Spleen (tissue), 11 donors: ENCODE results near the gene DUOX1. TPM values are rescaled to one million over a fixed set of nuclear protein-coding genes. Genes with fewer than 3 reads are reported as not detected.

Experiments
- DNase-seq: peaks from one replicate; pipeline ENCODE4 v3.0.0-alpha.2; 2020
- H3K27ac ChIP-seq, 8 donors: fragments of 200-600 bp; sonication (generic) in 7 of 8; 1 replicate in 4 of 8; 2 replicates in 4 of 8; pipeline versions ENCODE4 v1.5.0 to v1.8.0; 2016 to 2021; ENCODE audit warnings: inconsistent platforms in 4 of 8, mild to moderate bottlenecking in 4 of 8, moderate library complexity in 1 of 8
- H3K27me3 ChIP-seq, 7 donors: fragments of 200-600 bp; sonication (generic) in 6 of 7; replicated peaks in 1 of 7; 1 replicate in 4 of 7; 2 replicates in 3 of 7; pipeline versions ENCODE4 v1.5.0 to v1.8.0; 2016 to 2021; ENCODE audit warnings: inconsistent platforms in 3 of 7, mild to moderate bottlenecking in 1 of 7
- H3K36me3 ChIP-seq, 6 donors: fragments of 200-600 bp; sonication (generic) in 5 of 6; 1 replicate in 4 of 6; 2 replicates in 2 of 6; pipeline versions ENCODE4 v1.5.0 to v1.8.0; 2016 to 2021; ENCODE audit warnings: inconsistent platforms in 2 of 6
- H3K4me1 ChIP-seq, 6 donors: fragments of 200-600 bp; sonication (generic) in 5 of 6; 1 replicate in 3 of 6; 2 replicates in 3 of 6; pipeline versions ENCODE4 v1.5.0 to v1.8.0; 2016 to 2021; ENCODE audit warnings: inconsistent platforms in 3 of 6
- H3K4me3 ChIP-seq, 8 donors: fragments of 200-600 bp; sonication (generic) in 7 of 8; 1 replicate in 4 of 8; 2 replicates in 4 of 8; pipeline versions ENCODE4 v1.5.0 to v1.8.0; 2016 to 2021; ENCODE audit warnings: inconsistent platforms in 4 of 8, mild to moderate bottlenecking in 4 of 8, moderate library complexity in 2 of 8
- H3K9me3 ChIP-seq, 8 donors: fragments of 200-600 bp; sonication (generic) in 7 of 8; 1 replicate in 4 of 8; 2 replicates in 4 of 8; pipeline versions ENCODE4 v1.5.0 to v1.8.0; 2016 to 2021; ENCODE audit warnings: inconsistent platforms in 4 of 8
- POLR2A ChIP-seq, 3 donors: fragments of 450-650 bp; IDR thresholded peaks; one replicate each; pipeline ENCODE4 v1.5.1; 2017; ENCODE audit warnings: antibody characterized with exemption in 3 of 3, mild to moderate bottlenecking in 1 of 3
- POLR2AphosphoS5 ChIP-seq, 3 donors: sonication (generic); formaldehyde crosslinking; IDR thresholded peaks; one replicate each; pipeline ENCODE4 v1.5.1; 2017; ENCODE audit warnings: antibody characterized with exemption in 3 of 3
- WGBS, 5 donors: extraction: QIAGEN DNeasy Blood & Tissue Kit in 3 of 5; methylation state at CpG; one replicate each; pipeline versions ENCODE4 v1.1.5 to v1.1.7; 2013 to 2018; 5-methylcytosine and 5-hydroxymethylcytosine counted together
- intact Hi-C: fragments of 100-400 bp; cut with DNase I; formaldehyde crosslinking; loops from one replicate; pipeline ENCODE4 v1.15.0; 2023; ENCODE audit warnings: low total_unique reads
- polyA plus RNA-seq, 3 donors: library from polyadenylated mRNA; stranded (reverse); fragments of 200-250 nt; gene quantifications; one replicate each; pipeline ENCODE4 v1.2.1, GENCODE V29; 2013
- total RNA-seq, 7 donors: library from RNA; depleted of rRNA in 3 of 7; stranded (reverse); fragments of >200 nt in 3 of 7; fragmentation: NEBNext Ultra II Directional in 4 of 7; extraction: Animal tissue kit (Norgen Biotek cat#: 25700) in 4 of 7; gene quantifications; one replicate each; pipeline versions ENCODE4 v1.1.0 to v1.2.1, GENCODE V29; 2016 to 2021
- TF ChIP-seq, protein P1 (sequence below), 11 experiments: fragments of 200-600 bp in 7 of 11; fragments of 450-650 bp in 4 of 11; sonication (generic) in 4 of 11; IDR thresholded peaks in 8 of 11; conservative IDR thresholded peaks in 3 of 11; 1 replicate in 7 of 11; 2 replicates in 4 of 11; pipeline versions ENCODE4 v1.4.0 to v1.8.0; 2016 to 2021; ENCODE audit warnings: antibody characterized with exemption in 11 of 11, inconsistent platforms in 4 of 11, mild to moderate bottlenecking in 1 of 11
- donor health status: healthy with polysubstance abuse.
- donor health status: DM: no; HTN: no; CAD: no; lungs with moderate emphysema.
- donor health status: DM: no; HTN: no; CAD: no.
- donor health status: Bipolar disorder and iron deficiency.
- donor health status: healthy.
- donor health status: DM: no; HTN: no; CAD: no.
- donor health status: DM: yes; HTN: yes; CAD: no.

The DUOX1 gene
- total and polyA plus RNA-seq, 10 donors = 0.04 to 0.28 (median 0.09) TPM; not detected in 5

- 72 to 82% (median 79%) methylated on average over 15 of the region's 15 CpGs for WGBS, 5 donors
- Histone ChIP-seq H3K9me3 (no peaks in the 10 kb centered on the region), H3K4me3 (no peak overlapping the region), H3K36me3 (no peaks in the 10 kb centered on the region), H3K27me3 (peaks cover 0 to 54% (median 23%) of the 10 kb centered on the region in 7 donors), H3K4me1 (no peaks in the 10 kb centered on the region), H3K27ac (no peak overlapping the region)
- peak; percentile 40 for DNase-seq
- TF ChIP-seq POLR2AphosphoS5 (IDR thresholded peaks at IDR 0.05) (no peak), POLR2A (IDR thresholded peaks at IDR 0.05) (no peak)
- TF ChIP-seq, protein P1, sequence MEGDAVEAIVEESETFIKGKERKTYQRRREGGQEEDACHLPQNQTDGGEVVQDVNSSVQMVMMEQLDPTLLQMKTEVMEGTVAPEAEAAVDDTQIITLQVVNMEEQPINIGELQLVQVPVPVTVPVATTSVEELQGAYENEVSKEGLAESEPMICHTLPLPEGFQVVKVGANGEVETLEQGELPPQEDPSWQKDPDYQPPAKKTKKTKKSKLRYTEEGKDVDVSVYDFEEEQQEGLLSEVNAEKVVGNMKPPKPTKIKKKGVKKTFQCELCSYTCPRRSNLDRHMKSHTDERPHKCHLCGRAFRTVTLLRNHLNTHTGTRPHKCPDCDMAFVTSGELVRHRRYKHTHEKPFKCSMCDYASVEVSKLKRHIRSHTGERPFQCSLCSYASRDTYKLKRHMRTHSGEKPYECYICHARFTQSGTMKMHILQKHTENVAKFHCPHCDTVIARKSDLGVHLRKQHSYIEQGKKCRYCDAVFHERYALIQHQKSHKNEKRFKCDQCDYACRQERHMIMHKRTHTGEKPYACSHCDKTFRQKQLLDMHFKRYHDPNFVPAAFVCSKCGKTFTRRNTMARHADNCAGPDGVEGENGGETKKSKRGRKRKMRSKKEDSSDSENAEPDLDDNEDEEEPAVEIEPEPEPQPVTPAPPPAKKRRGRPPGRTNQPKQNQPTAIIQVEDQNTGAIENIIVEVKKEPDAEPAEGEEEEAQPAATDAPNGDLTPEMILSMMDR (IDR thresholded peaks at IDR 0.05 in 8 of 11, conservative IDR thresholded peaks at IDR 0.05 in 3 of 11) = no peak
- intact Hi-C loops = no loop called here
Observed at GRCh38 chr15:45106002-45106790, 23.6 kb upstream of the DUOX1 start.

GRCh38 chr15:45107941-45108630 lies 21.7 kb upstream of the DUOX1 start:
- Histone ChIP-seq H3K36me3 (no peaks in the 10 kb centered on the region), H3K27me3 (peaks cover 12 to 73% (median 42%) of the 10 kb centered on the region in 7 donors), H3K9me3 (no peaks in the 10 kb centered on the region), H3K4me1 (peaks cover 7 to 19% (median 15%) of the 10 kb centered on the region in 6 donors), H3K27ac (no peak overlapping the region), H3K4me3 (no peak overlapping the region)
- no peak for DNase-seq
- 84 to 94% (median 89%) methylated on average over 7 to 10 of the region's 10 CpGs for WGBS, 5 donors
- intact Hi-C loops = no loop called here
- TF ChIP-seq, protein P1 (IDR thresholded peaks at IDR 0.05 in 8 of 11, conservative IDR thresholded peaks at IDR 0.05 in 3 of 11) = no peak
- TF ChIP-seq POLR2A (IDR thresholded peaks at IDR 0.05) = no peak

GRCh38 chr15:45110256-45110820 lies 19.5 kb upstream of the DUOX1 start:
- Histone ChIP-seq H3K27me3 (peaks cover 16 to 95% (median 64%) of the 10 kb centered on the region in 7 donors), H3K27ac (no peak overlapping the region), H3K9me3 (no peaks in the 10 kb centered on the region), H3K36me3 (no peaks in the 10 kb centered on the region), H3K4me1 (peaks cover 14 to 37% (median 31%) of the 10 kb centered on the region in 6 donors), H3K4me3 (no peak overlapping the region)
- 33 to 42% (median 36%) methylated on average over 11 of the region's 11 CpGs for WGBS, 5 donors
- DNase-seq = no peak
- intact Hi-C loops = no loop called here
- TF ChIP-seq, protein P1 (IDR thresholded peaks at IDR 0.05 in 8 of 11, conservative IDR thresholded peaks at IDR 0.05 in 3 of 11) = no peak
- no peak for TF ChIP-seq POLR2AphosphoS5 (IDR thresholded peaks at IDR 0.05)
